Stimulated activated CD4-positive, alpha-beta T cell treated with anti-CD3 and anti-CD28 coated beads, Interleukin-12 subunit alpha, Interleukin-12 subunit beta, amount 100 ng/mL, for 4 hours (primary cell): ENCODE data around the gene CELA2B.
"Not testable (repeated sequence)": the region's sequence is repeated elsewhere in the genome, so short reads cannot be mapped to it uniquely, and the experiment has no call there.

ENCODE experiments used
- DNase-seq: peaks from one replicate; pipeline ENCODE4 v3.0.0-alpha.2; 2020

The CELA2B gene

GRCh38 chr1:15475752-15476314, at the start of gene CELA2B:
Gene CELA2B (plus strand): TSS chr1:15476104. CDS start chr1:15476126, 22 bp downstream.
- no peak for DNase-seq

- no peak for DNase-seq
Observed at GRCh38 chr1:15426492-15427279, 49.2 kb upstream of the CELA2B start.

GRCh38 chr1:15427280-15427666, 48.6 kb upstream of the CELA2B start:
- no peak for DNase-seq

- not testable (repeated sequence) for DNase-seq
Observed at GRCh38 chr1:15428252-15428651, 47.7 kb upstream of the CELA2B start.

- DNase-seq: no peak
Observed at GRCh38 chr1:15428815-15429435, 47.0 kb upstream of the CELA2B start.

- no peak for DNase-seq
Observed at GRCh38 chr1:15429701-15430149, 46.2 kb upstream of the CELA2B start.

GRCh38 chr1:15430787-15431570, 44.9 kb upstream of the CELA2B start:
- peak; percentile 78 for DNase-seq

GRCh38 chr1:15431571-15431948, 44.3 kb upstream of the CELA2B start:
- no peak for DNase-seq

GRCh38 chr1:15432324-15432723, 43.6 kb upstream of the CELA2B start:
- DNase-seq: no peak

- DNase-seq: no peak
Observed at GRCh38 chr1:15433471-15433870, 42.4 kb upstream of the CELA2B start.

- DNase-seq: not testable (repeated sequence)
Observed at GRCh38 chr1:15434739-15435138, 41.2 kb upstream of the CELA2B start.

GRCh38 chr1:15435239-15436077, 40.4 kb upstream of the CELA2B start:
- no peak for DNase-seq

GRCh38 chr1:15436881-15437442, 38.9 kb upstream of the CELA2B start:
- DNase-seq: no peak

- no peak for DNase-seq
Observed at GRCh38 chr1:15439325-15439724, 36.6 kb upstream of the CELA2B start.

GRCh38 chr1:15440357-15440756, 35.5 kb upstream of the CELA2B start:
- no peak for DNase-seq

GRCh38 chr1:15441247-15441646, 34.7 kb upstream of the CELA2B start:
- DNase-seq: no peak

GRCh38 chr1:15442119-15442518, 33.8 kb upstream of the CELA2B start:
- DNase-seq: no peak

GRCh38 chr1:15442759-15443158, 33.1 kb upstream of the CELA2B start:
- DNase-seq: no peak

- DNase-seq: no peak
Observed at GRCh38 chr1:15443281-15443680, 32.6 kb upstream of the CELA2B start.

- no peak for DNase-seq
Observed at GRCh38 chr1:15444468-15445389, 31.2 kb upstream of the CELA2B start.
